GM13977 (cell line): ENCODE results near the gene TEX53.

ENCODE experiments used
- DNase-seq: peaks from one replicate; pipeline ENCODE4 v3.0.0; 2012; ENCODE audit warnings: low spot score
- CTCF ChIP-seq: IDR thresholded peaks from 2 replicates; pipeline ENCODE4 v1.5.1; 2012; ENCODE audit warnings: mild to moderate bottlenecking, control low read depth; ENCODE audit not compliant: insufficient read depth; ENCODE audit errors: extremely low read depth, missing control alignments
- in situ Hi-C: fragments of 300-500 bp; cut with MboI; formaldehyde crosslinking; loops from one replicate; pipeline ENCODE4 v1.12.0; 2022; ENCODE audit warnings: low sequenced_read_pairs, low pct_unique_long_range_greater_than_20kb, mixed read lengths, inconsistent platforms; ENCODE audit not compliant: unreplicated experiment

Gene TEX53

GRCh38 chr9:114676901-114677300 is 19.3 kb upstream of the TEX53 start:
- in situ Hi-C loops, result loop anchor here (5.0 to 25.0 kb wide), 3 partner anchors 335 to 835 kb away; no protein-coding TSS in a partner anchor
- DNase-seq, result no peak
- no peak for TF ChIP-seq CTCF

GRCh38 chr9:114674798-114675540 is 17.4 kb upstream of the TEX53 start:
- TF ChIP-seq CTCF, result no peak
- in situ Hi-C loops, result loop anchor here (5.0 to 25.0 kb wide), 3 partner anchors 337 to 837 kb away; no protein-coding TSS in a partner anchor
- no peak for DNase-seq

GRCh38 chr9:114674076-114674797 is 16.6 kb upstream of the TEX53 start:
- in situ Hi-C loops, result no loop called here
- no peak for DNase-seq
- no peak for TF ChIP-seq CTCF

- no peak for TF ChIP-seq CTCF
- in situ Hi-C loops, result no loop called here
Measured at GRCh38 chr9:114671605-114672004, 14.0 kb upstream of the TEX53 start.

GRCh38 chr9:114669961-114670360 is 12.4 kb upstream of the TEX53 start:
- no peak for TF ChIP-seq CTCF
- in situ Hi-C loops, result no loop called here
- DNase-seq, result no peak

More at GRCh38 chr9:114671605-114672004, 14.0 kb upstream of the TEX53 start:
- no peak for DNase-seq

GRCh38 chr9:114668146-114668545 is 10.5 kb upstream of the TEX53 start:
- no peak for TF ChIP-seq CTCF
- in situ Hi-C loops, result no loop called here
- no peak for DNase-seq
